Lung (tissue), 12 donors: Measurements from ENCODE around the gene B4GALT4. TPM values are rescaled to one million over a fixed set of nuclear protein-coding genes. Genes with fewer than 3 reads are reported as not detected.
"Not testable (repeated sequence)": the region's sequence is repeated elsewhere in the genome, so short reads cannot be mapped to it uniquely, and the experiment has no call there.

Experiments used
- ATAC-seq: fragments of 200-7000 bp; cut with Tn5 transposase; one replicate; pipeline ENCODE4 v1.9.1; 2020; ENCODE audit warnings: moderate number of reproducible peaks; ENCODE audit not compliant: insufficient read depth, low FRiP score
- DNase-seq, 3 donors: peaks; one replicate each; pipeline ENCODE4 v3.0.0-alpha.2; 2013 to 2017
- H3K27ac ChIP-seq, 2 donors: one replicate each; pipeline ENCODE4 v1.5.1; 2013; ENCODE audit warnings: mild to moderate bottlenecking in 2 of 2, moderate library complexity in 2 of 2, control low read depth in 1 of 2, inconsistent platforms in 1 of 2, low read depth in 1 of 2, low read length in 1 of 2
- H3K27me3 ChIP-seq, 3 donors: one replicate each; pipeline ENCODE4 v1.5.1; 2013; ENCODE audit warnings: low read length in 2 of 3; ENCODE audit not compliant: control insufficient read depth in 3 of 3, insufficient read depth in 3 of 3
- H3K36me3 ChIP-seq, 4 donors: one replicate each; pipeline ENCODE4 v1.5.1; 2013; ENCODE audit warnings: low read length in 4 of 4, mild to moderate bottlenecking in 1 of 4, moderate library complexity in 1 of 4; ENCODE audit not compliant: control insufficient read depth in 4 of 4, insufficient read depth in 4 of 4
- H3K4me1 ChIP-seq, 5 donors: one replicate each; pipeline ENCODE4 v1.5.1; 2013; ENCODE audit warnings: low read length in 5 of 5, mild to moderate bottlenecking in 2 of 5, moderate library complexity in 1 of 5; ENCODE audit not compliant: control insufficient read depth in 5 of 5, insufficient read depth in 5 of 5
- H3K4me3 ChIP-seq: one replicate; pipeline ENCODE4 v1.5.1; 2013; ENCODE audit warnings: mild to moderate bottlenecking, control low read depth, moderate library complexity
- H3K9ac ChIP-seq, 2 donors: one replicate each; pipeline ENCODE4 v1.5.1; 2013; ENCODE audit warnings: low read length in 2 of 2, control low read depth in 1 of 2; ENCODE audit not compliant: insufficient read depth in 1 of 2
- H3K9me3 ChIP-seq, 4 donors: one replicate each; pipeline ENCODE4 v1.5.1; 2013; ENCODE audit warnings: low read length in 3 of 4, mild to moderate bottlenecking in 1 of 4, moderate library complexity in 1 of 4; ENCODE audit not compliant: control insufficient read depth in 4 of 4, insufficient read depth in 3 of 4
- WGBS, 2 donors: extraction: QIAGEN DNeasy Blood & Tissue Kit; methylation state at CpG; one replicate each; pipeline ENCODE4 v1.1.7; 2013; 5-methylcytosine and 5-hydroxymethylcytosine counted together
- polyA plus RNA-seq, 2 donors: library from polyadenylated mRNA; stranded (reverse); fragments of 200-250 nt; gene quantifications; one replicate each; pipeline ENCODE4 v1.2.1, GENCODE V29; 2013
- total RNA-seq, 2 donors: library from RNA; depleted of rRNA in 1 of 2; stranded (reverse); fragments of >200 nt in 1 of 2; gene quantifications; one replicate each; pipeline ENCODE4 v1.2.1, GENCODE V29; 2014 to 2021
- TF ChIP-seq, protein P1 (sequence below): IDR thresholded peaks from 2 replicates; pipeline ENCODE4 v1.5.1; 2012; ENCODE audit warnings: mild to moderate bottlenecking; ENCODE audit errors: control extremely low read depth, extremely low read depth
- donor health status: control.
- donor health status: control.
- donor health status: Bipolar disorder and iron deficiency.
- donor health status: healthy.
- donor health status: DM: yes; HTN: yes; CAD: no.

The B4GALT4 gene
- total and polyA plus RNA-seq, 4 donors: 7.5 to 23.2 (median 15.8) TPM

- no peak overlapping the region for H3K27ac ChIP-seq
- no peaks in the 10 kb centered on the region for H3K9me3 ChIP-seq
- no peaks in the 10 kb centered on the region for H3K27me3 ChIP-seq
- no peaks in the 10 kb centered on the region for H3K36me3 ChIP-seq
- no peak overlapping the region for H3K4me3 ChIP-seq
- ATAC-seq (no peak), DNase-seq (peak in 1 of 3 donors; percentile 22)
- H3K9ac ChIP-seq: no peak overlapping the region
- peaks cover 5 to 12% (median 7%) of the 10 kb centered on the region in 5 donors for H3K4me1 ChIP-seq
- TF ChIP-seq, protein P1, sequence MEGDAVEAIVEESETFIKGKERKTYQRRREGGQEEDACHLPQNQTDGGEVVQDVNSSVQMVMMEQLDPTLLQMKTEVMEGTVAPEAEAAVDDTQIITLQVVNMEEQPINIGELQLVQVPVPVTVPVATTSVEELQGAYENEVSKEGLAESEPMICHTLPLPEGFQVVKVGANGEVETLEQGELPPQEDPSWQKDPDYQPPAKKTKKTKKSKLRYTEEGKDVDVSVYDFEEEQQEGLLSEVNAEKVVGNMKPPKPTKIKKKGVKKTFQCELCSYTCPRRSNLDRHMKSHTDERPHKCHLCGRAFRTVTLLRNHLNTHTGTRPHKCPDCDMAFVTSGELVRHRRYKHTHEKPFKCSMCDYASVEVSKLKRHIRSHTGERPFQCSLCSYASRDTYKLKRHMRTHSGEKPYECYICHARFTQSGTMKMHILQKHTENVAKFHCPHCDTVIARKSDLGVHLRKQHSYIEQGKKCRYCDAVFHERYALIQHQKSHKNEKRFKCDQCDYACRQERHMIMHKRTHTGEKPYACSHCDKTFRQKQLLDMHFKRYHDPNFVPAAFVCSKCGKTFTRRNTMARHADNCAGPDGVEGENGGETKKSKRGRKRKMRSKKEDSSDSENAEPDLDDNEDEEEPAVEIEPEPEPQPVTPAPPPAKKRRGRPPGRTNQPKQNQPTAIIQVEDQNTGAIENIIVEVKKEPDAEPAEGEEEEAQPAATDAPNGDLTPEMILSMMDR: no peak
Measured at GRCh38 chr3:119243712-119244111, 3.0 kb upstream of the B4GALT4 start.

GRCh38 chr3:119243058-119243529 is 2.4 kb upstream of the B4GALT4 start:
- H3K9me3 ChIP-seq, H3K4me3 ChIP-seq, H3K9ac ChIP-seq, H3K36me3 ChIP-seq, DNase-seq, ATAC-seq, H3K27me3 ChIP-seq, H3K27ac ChIP-seq: not testable (repeated sequence)
- WGBS, 2 donors: 72 to 79% methylated on average over 7 of the region's 7 CpGs
- peaks cover 5 to 15% (median 7%) of the 10 kb centered on the region in 5 donors for H3K4me1 ChIP-seq

DNA sequence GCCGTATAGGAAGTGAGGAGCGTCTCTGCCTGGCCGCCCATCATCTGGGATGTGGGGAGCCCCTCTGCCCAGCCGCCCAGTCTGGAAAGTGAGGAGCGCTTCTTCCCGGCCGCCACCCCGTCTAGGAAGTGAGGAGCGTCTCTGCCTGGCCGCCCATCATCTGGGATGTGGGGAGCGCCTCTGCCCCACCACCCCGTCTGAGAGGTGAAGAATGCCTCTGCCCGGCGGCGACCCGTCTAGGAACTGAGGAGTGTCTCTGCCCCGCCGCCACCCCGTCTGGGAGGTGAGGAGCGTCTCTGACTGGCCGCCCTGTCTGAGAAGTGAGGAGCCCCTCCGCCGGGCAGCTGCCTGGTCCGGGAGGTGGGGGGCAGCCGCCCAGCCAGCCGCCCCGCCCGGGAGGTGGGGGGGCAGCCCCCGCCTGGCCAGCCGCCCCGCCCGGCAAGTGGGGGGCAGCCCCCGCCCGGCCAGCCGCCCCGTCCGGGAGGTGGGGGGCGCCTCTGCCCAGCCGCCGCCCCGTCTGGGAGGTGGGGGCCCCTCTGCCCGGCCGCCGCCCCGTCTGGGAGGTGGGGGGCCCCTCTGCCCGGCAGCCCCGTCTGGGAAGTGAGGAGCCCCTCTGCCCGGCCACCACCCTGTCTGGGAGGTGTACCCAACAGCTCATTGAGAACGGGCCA is 1.8 kb upstream of the B4GALT4 start:
- not testable (repeated sequence) for DNase-seq, H3K4me3 ChIP-seq, H3K27ac ChIP-seq, H3K36me3 ChIP-seq, H3K27me3 ChIP-seq, H3K9ac ChIP-seq, ATAC-seq, H3K9me3 ChIP-seq
- WGBS, 2 donors: 89 to 98% methylated on average over 30 to 49 of the region's 49 CpGs
- peaks cover 5 to 15% (median 7%) of the 10 kb centered on the region in 5 donors for H3K4me1 ChIP-seq

- Histone ChIP-seq H3K27me3 (no peaks in the 10 kb centered on the region), H3K4me3 (peak overlapping the region; percentile 67), H3K36me3 (peaks cover 0 to 12% (median 6%) of the 10 kb centered on the region in 4 donors), H3K9ac (peak overlapping the region; percentile 80 to 92), H3K9me3 (no peaks in the 10 kb centered on the region), H3K4me1 (peaks cover 0 to 15% (median 7%) of the 10 kb centered on the region in 5 donors), H3K27ac (peak overlapping the region; percentile 91 to 98)
- TF ChIP-seq, protein P1: no peak
- ATAC-seq (no peak), DNase-seq (peak; percentile 15 to 62 (median 54))
- WGBS, 2 donors: 4% methylated on average over 16 of the region's 16 CpGs
Measured at GRCh38 chr3:119240101-119240590, 532 bp downstream of the B4GALT4 start.
